Upper lobe of left lung (tissue), 4 donors: Measurements from ENCODE around the gene NEK4.

ENCODE experiments used
- EP300 ChIP-seq, 4 donors: sonication (generic); formaldehyde crosslinking; IDR thresholded peaks; one replicate each; pipeline ENCODE4 v1.5.1; 2017; ENCODE audit warnings: antibody characterized with exemption in 4 of 4, control low read depth in 2 of 4
- POLR2AphosphoS5 ChIP-seq, 2 donors: sonication (generic); formaldehyde crosslinking; IDR thresholded peaks; one replicate each; pipeline ENCODE4 v1.5.1; 2017; ENCODE audit warnings: antibody characterized with exemption in 2 of 2
- TF ChIP-seq, protein P1 (sequence below), 6 experiments: fragments of 450-650 bp in 4 of 6; fragments of 200-600 bp in 2 of 6; sonication (generic) in 2 of 6; IDR thresholded peaks; one replicate each; pipeline ENCODE4 v1.5.1; 2016 to 2019; ENCODE audit warnings: antibody characterized with exemption in 6 of 6

- TF ChIP-seq, protein P1, sequence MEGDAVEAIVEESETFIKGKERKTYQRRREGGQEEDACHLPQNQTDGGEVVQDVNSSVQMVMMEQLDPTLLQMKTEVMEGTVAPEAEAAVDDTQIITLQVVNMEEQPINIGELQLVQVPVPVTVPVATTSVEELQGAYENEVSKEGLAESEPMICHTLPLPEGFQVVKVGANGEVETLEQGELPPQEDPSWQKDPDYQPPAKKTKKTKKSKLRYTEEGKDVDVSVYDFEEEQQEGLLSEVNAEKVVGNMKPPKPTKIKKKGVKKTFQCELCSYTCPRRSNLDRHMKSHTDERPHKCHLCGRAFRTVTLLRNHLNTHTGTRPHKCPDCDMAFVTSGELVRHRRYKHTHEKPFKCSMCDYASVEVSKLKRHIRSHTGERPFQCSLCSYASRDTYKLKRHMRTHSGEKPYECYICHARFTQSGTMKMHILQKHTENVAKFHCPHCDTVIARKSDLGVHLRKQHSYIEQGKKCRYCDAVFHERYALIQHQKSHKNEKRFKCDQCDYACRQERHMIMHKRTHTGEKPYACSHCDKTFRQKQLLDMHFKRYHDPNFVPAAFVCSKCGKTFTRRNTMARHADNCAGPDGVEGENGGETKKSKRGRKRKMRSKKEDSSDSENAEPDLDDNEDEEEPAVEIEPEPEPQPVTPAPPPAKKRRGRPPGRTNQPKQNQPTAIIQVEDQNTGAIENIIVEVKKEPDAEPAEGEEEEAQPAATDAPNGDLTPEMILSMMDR (IDR thresholded peaks at IDR 0.05) = no peak
- TF ChIP-seq EP300 (IDR thresholded peaks at IDR 0.05) = no peak
- TF ChIP-seq POLR2AphosphoS5 (IDR thresholded peaks at IDR 0.05) = no peak
Observed at GRCh38 chr3:52819936-52820335, 49.2 kb upstream of the NEK4 start.
